K562 (cell line): ENCODE data around the gene ATP6V1F. TPM values are rescaled to one million over a fixed set of nuclear protein-coding genes. Genes with fewer than 3 reads are reported as not detected.
A peak's percentile ranks its signal among the peaks of the same experiment; 100 is the strongest.

Experiments used
- ARID3B ChIP-seq: fragments of 250-450 bp; sonication (Bioruptor Pico); IDR thresholded peaks from 2 replicates; pipeline ENCODE4 v1.4.0; 2020; ENCODE audit warnings: borderline replicate concordance
- ETS1 ChIP-seq: conservative IDR thresholded peaks from 2 replicates; pipeline ENCODE4 v1.6.1; 2011; ENCODE audit warnings: low read depth, mild to moderate bottlenecking, low read length; ENCODE audit not compliant: control insufficient read depth
- FOXO4 ChIP-seq: fragments of 450-650 bp; formaldehyde crosslinking; IDR thresholded peaks from 2 replicates; pipeline ENCODE4 v1.4.0; 2020; ENCODE audit warnings: mild to moderate bottlenecking, moderate library complexity
- HCFC1 ChIP-seq: IDR thresholded peaks from 2 replicates; pipeline ENCODE4 v1.6.1; 2012; ENCODE audit warnings: low read depth, low read length, improper control_type of control experiment
- MBD2 ChIP-seq: sonication (generic); IDR thresholded peaks from 2 replicates; pipeline ENCODE4 v1.6.1; 2016; ENCODE audit warnings: low read depth, borderline replicate concordance
- NELFE ChIP-seq: IDR thresholded peaks from 2 replicates; pipeline ENCODE4 v1.6.1; 2011; ENCODE audit warnings: mild to moderate bottlenecking; ENCODE audit not compliant: insufficient read depth, insufficient read length
- TEAD1 ChIP-seq, 2 experiments: fragments of 450-650 bp in 1 of 2; sonication (generic) in 1 of 2; formaldehyde crosslinking; IDR thresholded peaks; 2 replicates each; pipeline versions ENCODE4 v1.4.0 to v1.8.0; 2020 to 2022; ENCODE audit warnings: mild to moderate bottlenecking in 2 of 2, missing genetic modification reagents in 1 of 2
- XRCC4 ChIP-seq: IDR thresholded peaks from one replicate; pipeline ENCODE4 v1.6.1; 2011; ENCODE audit not compliant: insufficient read depth, insufficient read length; ENCODE audit errors: extremely low read depth
- ZBTB40 ChIP-seq, 2 experiments: fragments of 450-650 bp in 1 of 2; sonication (generic) in 1 of 2; formaldehyde crosslinking in 1 of 2; IDR thresholded peaks; 2 replicates each; pipeline versions ENCODE4 v1.7.1 to v1.9.0; 2016 to 2022; ENCODE audit warnings: inconsistent platforms in 1 of 2, mild to moderate bottlenecking in 1 of 2, missing genetic modification reagents in 1 of 2
- polyA plus RNA-seq, 8 experiments: library from polyadenylated mRNA; depleted of rRNA in 4 of 8; stranded (reverse) in 5 of 8; unstranded in 3 of 8; fragments of >200 nt; fragmentation: Nextera tagmentation in 2 of 8; fragmentation: Illumina TruSeq in 1 of 8; extraction: Ambion mirVana in 2 of 8; extraction: Trizol in 1 of 8; gene quantifications; 2 replicates each; pipeline versions ENCODE4 v1.2.1 to v1.2.3, GENCODE V29; 2011 to 2014; ENCODE audit warnings: inconsistent platforms in 1 of 8, missing spikeins in 1 of 8
- total RNA-seq, 7 experiments: library from RNA; depleted of rRNA in 6 of 7; stranded (reverse); fragments of >200 nt in 6 of 7; fragmentation: Illumina TruSeq in 2 of 7; extraction: Trizol in 2 of 7; gene quantifications; 2 replicates each; pipeline versions ENCODE4 v1.2.1 to v1.2.3, GENCODE V29; 2011 to 2021; ENCODE audit warnings: low replicate concordance in 1 of 7
- TF ChIP-seq, protein P1 (sequence below): IDR thresholded peaks from 3 replicates; pipeline ENCODE4 v1.6.1; 2011; ENCODE audit warnings: borderline replicate concordance, mild to moderate bottlenecking; ENCODE audit not compliant: insufficient read length, insufficient read depth

The ATP6V1F gene
- total and polyA plus RNA-seq, 9 of the 15 experiments (the other 6 are each of a cell fraction or from before 2014, with no cell fraction given) = 206 to 1,123 (median 542) TPM

- no peak for TF ChIP-seq ETS1
- no peak for TF ChIP-seq ARID3B (CRISPR knock-in tag)
- TF ChIP-seq TEAD1 (CRISPR knock-in tag; IDR thresholded peaks at IDR 0.05) = peak in 1 of 2 experiments; percentile 60; a peak in 2 of 4 replicates
- TF ChIP-seq HCFC1 = no peak
- no peak for TF ChIP-seq NELFE
- TF ChIP-seq FOXO4 (CRISPR knock-in tag) = no peak
- no peak for TF ChIP-seq MBD2
- no peak for TF ChIP-seq XRCC4
- TF ChIP-seq ZBTB40 (IDR thresholded peaks at IDR 0.05) = 0 out of 2 replicates have a peak, but pooled peaks have one; percentile 21
- no peak for TF ChIP-seq ZBTB40 (CRISPR knock-in tag; IDR thresholded peaks at IDR 0.05)
- TF ChIP-seq, protein P1, sequence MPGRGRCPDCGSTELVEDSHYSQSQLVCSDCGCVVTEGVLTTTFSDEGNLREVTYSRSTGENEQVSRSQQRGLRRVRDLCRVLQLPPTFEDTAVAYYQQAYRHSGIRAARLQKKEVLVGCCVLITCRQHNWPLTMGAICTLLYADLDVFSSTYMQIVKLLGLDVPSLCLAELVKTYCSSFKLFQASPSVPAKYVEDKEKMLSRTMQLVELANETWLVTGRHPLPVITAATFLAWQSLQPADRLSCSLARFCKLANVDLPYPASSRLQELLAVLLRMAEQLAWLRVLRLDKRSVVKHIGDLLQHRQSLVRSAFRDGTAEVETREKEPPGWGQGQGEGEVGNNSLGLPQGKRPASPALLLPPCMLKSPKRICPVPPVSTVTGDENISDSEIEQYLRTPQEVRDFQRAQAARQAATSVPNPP = no peak
These were observed 34.5 kb upstream of the ATP6V1F start (continued) for GRCh38 chr7:128827971-128828711.
